HL-60/S4 (cell line): ENCODE measurements around the gene SORCS3.
"Not testable (repeated sequence)": the region's sequence is repeated elsewhere in the genome, so short reads cannot be mapped to it uniquely, and the experiment has no call there.

Experiments used
- in situ Hi-C: fragments of 300-500 bp; cut with MboI; formaldehyde crosslinking; loops from 2 replicates; pipeline ENCODE4 v1.14.3; 2022; ENCODE audit warnings: low sequenced_read_pairs

SORCS3 gene

GRCh38 chr10:104689105-104689504 lies 48.0 kb downstream of the SORCS3 start:
- in situ Hi-C loops, result no loop called here

DNA sequence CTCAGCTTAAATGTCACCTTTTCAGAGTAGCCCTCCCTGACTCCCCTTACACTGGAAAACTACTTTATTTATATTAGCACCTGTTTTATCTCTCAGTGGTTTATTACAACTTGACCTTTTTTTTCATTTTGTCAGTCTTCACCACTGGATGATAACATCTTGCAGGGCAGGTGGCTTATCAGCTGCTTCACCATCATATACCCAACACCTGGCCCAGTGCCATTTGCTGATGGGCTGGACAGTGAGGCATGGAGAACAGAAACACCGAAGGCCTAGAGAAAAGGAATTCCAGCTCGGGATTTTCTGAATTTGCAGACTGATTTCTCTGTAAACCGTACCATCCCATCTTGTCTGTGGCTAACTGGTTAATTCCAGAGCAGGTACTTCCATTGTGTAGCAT lies 48.5 kb downstream of the SORCS3 start:
- in situ Hi-C loops, result no loop called here

GRCh38 chr10:104690101-104690500 lies 49.0 kb downstream of the SORCS3 start:
- in situ Hi-C loops, result no loop called here

GRCh38 chr10:104690959-104691358 lies 49.9 kb downstream of the SORCS3 start:
- in situ Hi-C loops, result no loop called here

GRCh38 chr10:104694074-104694473 lies 53.0 kb downstream of the SORCS3 start:
- in situ Hi-C loops, result no loop called here

DNA sequence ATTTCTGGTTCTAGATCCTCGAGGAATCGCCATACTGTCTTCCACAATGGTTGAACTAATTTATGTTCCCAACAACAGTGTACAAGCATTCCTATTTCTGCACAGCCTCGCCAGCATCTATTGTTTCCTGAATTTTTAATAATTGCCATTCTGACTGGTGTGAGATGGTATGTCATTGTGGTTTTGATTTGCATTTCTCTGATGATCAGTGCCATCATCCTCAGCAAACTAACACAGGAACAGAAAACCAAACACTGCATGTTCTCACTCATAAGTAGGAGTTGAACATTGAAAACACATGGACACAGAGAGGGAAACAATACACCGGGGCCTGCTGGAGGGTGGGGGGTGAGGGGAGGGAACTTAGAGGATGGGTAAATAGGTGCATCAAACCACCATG lies 62.2 kb downstream of the SORCS3 start:
- in situ Hi-C loops, result not testable (repeated sequence)

- in situ Hi-C loops, result no loop called here
Observed at GRCh38 chr10:104706886-104707285, 65.8 kb downstream of the SORCS3 start.

DNA sequence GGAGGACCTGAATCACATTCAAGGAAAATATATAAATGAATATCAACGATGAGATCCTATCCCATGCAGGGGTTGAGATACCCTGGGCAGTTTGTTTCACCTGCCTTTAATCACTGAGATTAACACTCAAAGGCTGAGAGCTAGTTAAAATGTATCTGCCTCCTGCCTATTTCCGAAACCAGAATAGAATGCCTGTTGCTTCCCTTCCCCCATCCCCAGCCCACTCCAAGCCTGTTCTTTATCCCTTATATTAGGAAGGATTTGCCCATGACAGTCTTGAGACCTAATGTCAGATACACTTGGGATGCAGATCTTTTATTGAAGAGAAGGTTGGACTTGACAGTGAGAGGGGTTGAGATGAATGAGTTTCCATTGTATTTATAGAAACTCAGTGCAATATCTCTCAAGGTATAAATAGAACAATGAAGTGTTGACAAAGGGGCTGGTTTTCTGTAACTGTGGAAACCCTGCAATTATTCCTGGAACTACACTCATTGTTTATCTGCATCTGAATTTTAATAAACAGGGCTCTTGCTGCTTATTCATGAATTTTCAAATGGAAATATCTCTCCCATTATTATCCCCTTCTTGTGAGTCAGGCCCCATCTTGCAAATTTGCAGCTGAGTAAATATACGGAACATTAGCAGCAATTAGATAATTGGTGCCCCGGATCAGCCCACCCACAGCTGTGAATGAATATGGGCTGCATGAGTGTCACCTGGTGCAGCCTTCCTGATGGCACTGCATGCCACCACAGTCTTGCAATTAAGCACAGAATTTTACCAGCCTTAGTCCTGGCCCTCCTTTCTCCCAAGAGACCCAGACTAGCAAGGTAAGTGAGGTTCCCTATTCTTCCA lies 66.7 kb downstream of the SORCS3 start:
- in situ Hi-C loops, result no loop called here

DNA sequence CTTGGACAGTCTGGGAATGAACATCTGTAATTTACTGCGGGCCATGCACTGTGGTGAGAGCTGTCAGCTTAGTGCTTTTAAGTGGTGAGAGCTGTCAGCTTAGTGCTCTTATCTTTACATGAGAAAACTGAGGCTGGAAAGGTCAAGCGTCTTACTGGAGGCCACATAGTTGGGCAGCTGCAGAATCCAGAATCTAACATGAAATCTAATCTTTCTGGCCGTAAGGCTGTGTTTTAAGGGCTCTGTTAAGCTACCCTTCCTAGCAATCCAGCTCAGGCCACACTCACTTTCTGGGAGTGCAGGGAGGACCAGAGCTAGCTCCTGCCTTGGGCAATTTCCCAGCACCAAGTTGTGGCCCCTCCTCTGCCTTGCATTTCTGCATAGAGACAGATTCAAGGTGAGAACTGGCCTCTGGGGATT lies 70.2 kb downstream of the SORCS3 start:
- in situ Hi-C loops, result no loop called here

DNA sequence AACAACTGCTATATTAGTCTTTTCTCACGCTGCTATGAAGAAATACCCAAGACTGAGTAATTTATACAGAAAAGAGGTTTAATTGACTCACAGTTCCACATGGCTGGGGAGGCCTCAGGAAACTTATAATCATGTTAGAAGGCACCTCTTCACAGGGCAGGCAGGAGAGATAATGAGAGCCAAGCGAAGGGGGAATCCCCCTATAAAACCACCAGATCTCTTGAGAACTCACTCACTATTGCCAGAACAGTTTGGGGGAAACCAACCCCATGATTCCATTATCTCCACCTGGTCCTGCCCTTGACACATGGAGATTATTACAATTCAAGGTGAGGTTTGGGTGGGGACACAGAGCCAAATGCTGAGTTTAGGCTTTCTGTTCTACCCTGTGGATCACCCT lies 89.5 kb downstream of the SORCS3 start:
- in situ Hi-C loops, result not testable (repeated sequence)

GRCh38 chr10:104731192-104731591 lies 90.1 kb downstream of the SORCS3 start:
- in situ Hi-C loops, result no loop called here

- in situ Hi-C loops, result no loop called here
Observed at GRCh38 chr10:104732222-104732621, 91.1 kb downstream of the SORCS3 start.

DNA sequence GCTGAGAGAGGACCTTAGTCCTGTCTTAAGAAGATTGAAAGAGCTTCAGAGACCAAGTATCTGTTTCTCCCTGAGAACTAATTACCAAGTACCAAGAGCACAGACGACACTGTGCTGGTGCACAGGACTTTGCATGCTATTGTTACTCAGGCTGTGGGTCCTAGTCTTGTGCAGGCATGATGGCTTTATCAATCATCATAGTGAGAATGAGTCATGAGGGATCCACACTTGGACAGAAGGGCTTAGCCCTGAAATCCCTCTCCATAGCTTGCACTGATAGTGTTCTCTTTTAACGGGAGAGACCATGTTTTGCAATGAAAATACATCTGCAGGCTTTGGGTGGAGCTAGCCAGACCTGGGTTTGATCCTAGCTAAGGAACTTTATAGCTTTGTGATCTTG lies 93.3 kb downstream of the SORCS3 start:
- in situ Hi-C loops, result no loop called here

GRCh38 chr10:104735036-104735756 lies 94.1 kb downstream of the SORCS3 start:
- in situ Hi-C loops, result no loop called here

GRCh38 chr10:104735757-104736391 lies 94.8 kb downstream of the SORCS3 start:
- in situ Hi-C loops, result no loop called here

DNA sequence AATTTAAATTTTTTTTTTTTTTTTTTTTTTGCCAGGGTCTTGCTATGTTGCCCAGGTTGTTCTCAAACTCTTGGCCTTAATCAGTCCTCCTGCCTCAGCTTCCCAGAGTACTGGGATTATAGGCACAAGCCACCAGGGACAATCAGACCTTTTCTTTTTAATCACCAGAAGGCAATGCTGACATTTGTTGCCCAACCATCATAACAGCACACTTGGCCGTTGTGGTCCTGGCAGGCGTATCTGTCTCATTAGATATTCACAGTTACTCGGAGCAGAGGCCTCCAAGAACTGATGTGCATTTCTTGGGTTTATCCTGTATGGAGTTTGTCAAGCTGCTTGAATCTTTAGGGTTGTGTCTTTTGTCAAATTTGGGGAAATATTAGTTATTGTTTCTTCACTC lies 100.0 kb downstream of the SORCS3 start:
- in situ Hi-C loops, result no loop called here

- in situ Hi-C loops, result no loop called here
Observed at GRCh38 chr10:104744052-104744451, 103.0 kb downstream of the SORCS3 start.

- in situ Hi-C loops, result no loop called here
Observed at GRCh38 chr10:104750291-104750690, 109.2 kb downstream of the SORCS3 start.

GRCh38 chr10:104762793-104763192 lies 121.7 kb downstream of the SORCS3 start:
- in situ Hi-C loops, result no loop called here

GRCh38 chr10:104766341-104766740 lies 125.3 kb downstream of the SORCS3 start:
- in situ Hi-C loops, result no loop called here

DNA sequence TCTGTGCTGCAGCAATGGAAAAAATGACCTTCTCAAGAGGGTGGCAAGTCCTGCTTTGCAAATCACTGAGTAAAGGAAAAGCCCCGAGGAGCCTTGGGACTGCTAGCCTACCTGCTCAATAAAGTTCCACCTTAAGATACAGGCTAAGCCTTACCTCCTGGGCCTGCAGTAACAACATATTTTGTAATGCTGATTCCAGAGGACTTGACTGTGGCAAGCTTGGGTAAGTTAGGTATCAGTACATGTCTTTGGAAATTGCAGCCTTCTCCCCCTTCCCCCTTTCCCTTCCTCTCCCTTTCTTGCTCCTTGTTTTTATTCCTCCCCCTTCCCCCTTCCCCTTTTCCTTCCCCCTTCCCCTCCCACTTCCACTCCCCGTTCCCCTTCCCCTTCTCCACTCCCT lies 126.2 kb downstream of the SORCS3 start:
- in situ Hi-C loops, result no loop called here

- in situ Hi-C loops, result no loop called here
Observed at GRCh38 chr10:104767745-104768144, 126.7 kb downstream of the SORCS3 start.
